Measurements from ENCODE around the gene OR2W1.

The OR2W1 gene, protein sequence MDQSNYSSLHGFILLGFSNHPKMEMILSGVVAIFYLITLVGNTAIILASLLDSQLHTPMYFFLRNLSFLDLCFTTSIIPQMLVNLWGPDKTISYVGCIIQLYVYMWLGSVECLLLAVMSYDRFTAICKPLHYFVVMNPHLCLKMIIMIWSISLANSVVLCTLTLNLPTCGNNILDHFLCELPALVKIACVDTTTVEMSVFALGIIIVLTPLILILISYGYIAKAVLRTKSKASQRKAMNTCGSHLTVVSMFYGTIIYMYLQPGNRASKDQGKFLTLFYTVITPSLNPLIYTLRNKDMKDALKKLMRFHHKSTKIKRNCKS

DNA sequence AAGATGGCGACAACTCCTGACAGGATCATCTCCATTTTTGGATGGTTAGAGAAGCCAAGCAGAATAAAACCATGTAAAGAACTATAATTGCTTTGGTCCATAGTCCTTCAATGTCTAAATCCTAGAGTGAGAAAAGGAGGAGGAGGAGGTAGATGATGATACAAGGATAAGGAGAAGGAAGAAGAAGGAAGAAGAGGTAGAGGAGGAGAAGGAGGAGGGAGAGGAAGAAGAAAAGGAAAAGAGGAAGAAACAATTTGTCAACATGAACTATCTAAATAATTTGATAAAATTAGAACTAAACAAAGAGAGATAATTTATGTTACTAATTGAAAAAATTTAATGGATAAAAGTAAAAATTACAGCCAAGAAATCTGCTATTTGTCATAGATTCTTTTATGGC lies at the start of gene OR2W1:
OR2W1 (minus strand) TSS at position 101 of the 400 bp plus-strand sequence; CDS start at position 101, 0 bp downstream.
- in situ Hi-C loops (cut with MboI; ENCODE audit: low sequenced_read_pairs): no loop called here

DNA sequence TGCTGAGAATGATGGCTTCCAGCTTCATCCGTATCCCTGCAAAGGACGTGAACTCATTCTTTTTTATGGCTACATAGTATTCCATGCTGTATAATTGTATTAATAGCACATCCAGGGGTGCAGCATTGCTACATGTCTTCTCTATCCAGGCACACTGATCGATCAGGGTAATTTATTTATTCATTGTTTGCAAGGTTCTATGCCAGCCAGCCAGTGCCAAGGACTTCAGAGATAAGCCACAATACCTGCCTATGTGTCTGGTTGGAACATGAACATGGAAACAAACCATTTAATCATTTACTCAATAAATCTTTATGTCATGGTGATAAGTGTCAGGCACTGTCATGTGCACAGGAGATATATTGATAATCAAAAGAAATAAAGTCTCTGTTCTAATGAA lies 48.0 kb upstream of the OR2W1 start:
- in situ Hi-C loops (cut with MboI; ENCODE audit: low sequenced_read_pairs): no loop called here

DNA sequence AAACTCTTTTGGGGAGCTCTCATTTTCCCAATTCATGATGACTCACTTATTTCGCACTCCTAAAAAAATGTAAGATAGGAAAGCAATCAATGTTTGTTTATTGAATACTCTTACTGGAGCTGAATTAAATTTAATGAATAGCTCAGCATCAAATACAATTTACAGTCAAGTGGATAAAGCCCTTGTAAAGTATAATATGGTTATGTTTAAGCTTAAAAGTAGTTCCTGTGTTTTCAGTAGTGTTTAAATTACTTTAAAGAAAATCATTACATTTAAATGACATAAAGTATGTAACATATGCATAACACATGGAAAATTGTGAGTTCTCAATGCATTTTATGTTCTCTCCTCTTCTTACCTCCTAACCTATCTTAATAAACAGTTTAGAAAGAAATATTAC lies 42.2 kb upstream of the OR2W1 start, which contains the start of gene OR2B3:
OR2B3 (minus strand) TSS at position 101 of the 400 bp plus-strand sequence; CDS start at position 36, 65 bp downstream.
- in situ Hi-C loops (cut with MboI; ENCODE audit: low sequenced_read_pairs): no loop called here

DNA sequence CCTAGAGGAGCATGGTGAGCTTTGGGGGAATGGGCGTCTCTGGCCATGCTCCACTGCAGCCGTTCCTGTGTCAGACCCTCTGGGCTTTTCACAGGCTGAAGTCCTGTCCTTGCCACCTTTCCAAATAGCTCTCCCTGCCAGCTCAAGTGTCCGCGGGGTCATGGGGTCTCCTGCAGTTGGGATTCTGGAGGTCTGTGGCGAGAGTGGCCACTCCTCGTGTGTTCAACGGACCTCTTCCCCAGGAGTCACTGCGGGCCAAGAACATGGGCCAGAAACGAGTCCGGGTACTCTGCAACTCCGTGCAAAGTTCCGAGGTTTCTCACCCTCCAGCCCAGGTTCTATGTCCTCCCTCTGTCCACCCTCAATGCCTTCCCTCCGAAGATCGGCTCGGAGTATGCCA lies 37.5 kb upstream of the OR2W1 start:
- in situ Hi-C loops (cut with MboI; ENCODE audit: low sequenced_read_pairs): no loop called here

DNA sequence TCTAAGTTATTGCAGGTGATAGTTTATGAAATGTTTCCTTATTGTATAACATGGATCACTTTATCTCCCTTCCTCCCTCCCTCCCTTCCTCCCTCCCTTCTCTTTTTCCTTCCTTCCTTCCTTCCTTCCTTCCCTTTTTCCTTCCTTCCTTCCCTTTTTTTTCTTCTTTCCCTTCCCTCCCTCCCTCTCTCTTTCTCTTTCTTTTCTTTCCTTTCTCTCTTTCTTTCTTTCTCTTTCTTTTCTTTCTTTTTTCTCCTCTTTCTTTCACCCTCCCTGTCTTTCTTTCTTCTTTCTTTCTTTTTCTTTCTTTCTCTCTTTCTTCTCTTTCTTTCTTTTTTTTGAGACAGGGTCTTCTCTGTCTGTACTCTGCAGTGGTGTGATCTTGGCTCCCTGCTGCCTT lies 36.3 kb upstream of the OR2W1 start:
- in situ Hi-C loops (cut with MboI; ENCODE audit: low sequenced_read_pairs): no loop called here

DNA sequence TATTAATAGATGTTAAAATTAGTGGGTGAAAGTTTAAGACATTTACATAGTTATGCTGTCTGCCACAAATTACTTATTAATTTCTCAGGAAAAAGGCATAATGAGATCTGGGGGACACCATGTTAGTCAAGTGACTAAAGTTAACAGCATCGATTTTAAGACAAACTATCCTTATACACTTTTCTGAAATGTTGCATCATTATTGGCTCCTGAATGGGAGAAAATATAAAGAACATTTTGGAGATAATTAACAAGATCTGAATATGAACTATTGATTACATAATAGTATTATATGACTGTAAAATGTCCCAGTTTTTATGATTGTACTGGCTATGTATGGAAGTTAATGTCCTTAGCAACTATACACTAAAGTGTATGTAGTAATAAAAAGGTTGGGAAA lies 34.2 kb upstream of the OR2W1 start:
- in situ Hi-C loops (cut with MboI; ENCODE audit: low sequenced_read_pairs): no loop called here

DNA sequence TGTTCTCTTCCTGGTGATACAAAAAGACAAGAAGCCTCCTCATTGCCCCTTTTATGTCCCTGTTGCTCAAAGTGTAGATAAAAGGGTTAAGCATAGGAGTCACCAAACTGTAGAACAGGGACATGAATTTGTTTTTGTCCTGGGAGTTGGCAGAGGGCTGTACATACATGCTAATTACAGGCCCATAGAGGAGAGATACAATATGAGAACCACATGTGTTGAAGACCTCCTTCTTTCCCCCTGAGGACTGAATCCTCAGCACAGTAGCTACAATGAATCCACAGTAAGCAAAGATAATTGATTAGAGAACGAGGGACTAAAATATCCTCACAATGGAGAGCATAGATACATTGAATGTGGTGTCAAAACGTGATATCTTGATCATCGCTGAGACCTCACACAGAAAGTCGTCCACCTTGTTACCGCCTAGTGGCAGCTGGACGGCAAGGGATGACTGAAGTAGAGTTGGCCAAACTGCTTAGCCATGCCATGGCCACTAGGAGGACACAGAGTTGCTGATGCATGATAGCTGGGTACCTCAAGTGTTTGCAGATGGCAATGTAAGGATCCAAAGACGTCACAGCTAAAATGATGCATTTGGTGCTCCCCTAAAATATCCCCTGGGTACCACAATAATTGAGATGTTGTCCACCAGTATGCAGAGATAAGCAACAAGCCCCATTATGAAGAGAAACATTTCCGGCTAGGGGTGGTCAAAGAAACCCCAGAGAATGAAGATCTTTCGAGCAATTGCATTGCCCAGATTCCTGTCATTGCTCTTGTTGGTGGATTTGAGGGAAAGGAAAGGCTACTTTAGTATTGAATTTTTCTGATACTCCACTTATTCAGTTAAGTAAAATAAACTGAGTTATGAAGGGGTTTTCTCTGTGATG lies 27.1 kb upstream of the OR2W1 start:
- in situ Hi-C loops (cut with MboI; ENCODE audit: low sequenced_read_pairs): no loop called here

DNA sequence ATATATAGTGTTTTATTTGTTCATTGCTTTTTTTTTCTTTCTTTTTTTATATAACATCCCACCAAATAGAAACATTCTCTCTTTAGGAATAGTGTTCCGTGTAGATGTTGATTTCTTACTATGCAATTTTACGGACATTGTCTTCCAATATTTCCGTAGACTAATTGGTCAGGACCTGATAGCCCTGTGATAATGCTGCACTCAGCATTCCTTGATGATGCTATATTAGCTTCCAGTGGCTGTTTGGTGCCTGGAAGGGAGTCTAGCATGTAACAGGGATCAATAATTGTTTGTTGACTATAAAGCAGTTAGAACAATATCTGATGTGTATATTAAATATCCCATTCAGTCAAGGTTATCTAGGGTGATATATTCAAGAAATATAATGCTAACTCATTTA lies 6.7 kb upstream of the OR2W1 start:
- in situ Hi-C loops (cut with MboI; ENCODE audit: low sequenced_read_pairs): no loop called here

DNA sequence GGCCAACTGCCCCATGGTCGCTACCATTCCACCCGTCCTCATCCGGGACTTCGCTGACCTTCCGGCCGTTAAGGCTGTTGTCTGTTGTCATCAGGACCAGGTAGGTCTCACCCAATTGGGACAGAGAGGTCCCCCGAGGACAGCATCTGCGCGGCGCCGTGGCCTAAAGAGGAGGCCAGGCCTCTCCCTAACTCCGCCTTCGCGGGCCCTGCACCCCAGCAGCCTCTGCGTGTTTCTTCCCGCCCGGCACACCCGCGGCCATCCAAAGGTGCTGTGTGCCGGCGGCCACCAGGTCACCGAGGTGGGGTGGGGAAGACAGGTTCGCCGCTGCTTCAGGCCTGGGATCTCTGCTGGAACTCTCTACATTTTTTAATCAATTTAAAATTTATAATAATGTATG lies 9.0 kb downstream of the OR2W1 start:
- in situ Hi-C loops (cut with MboI; ENCODE audit: low sequenced_read_pairs): no loop called here

DNA sequence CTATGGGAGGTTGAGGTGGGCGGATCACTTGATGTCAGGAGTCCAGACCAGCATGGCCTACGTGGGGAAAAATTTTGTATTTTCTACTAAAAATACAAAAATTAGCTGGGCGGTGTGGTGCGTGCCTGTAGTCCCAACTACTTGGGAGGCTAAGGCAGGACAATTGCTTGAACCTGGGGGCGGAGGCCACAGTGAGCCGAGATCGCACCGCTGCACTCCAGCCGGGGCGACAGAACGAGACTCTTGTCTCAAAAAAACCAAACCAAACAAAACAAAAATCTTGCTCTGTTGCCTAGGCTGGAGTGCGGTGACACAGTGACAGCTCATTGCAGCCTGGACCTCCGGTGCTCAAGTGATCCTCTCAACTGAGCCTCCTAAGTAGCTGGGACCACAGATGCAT lies 16.2 kb downstream of the OR2W1 start:
- in situ Hi-C loops (cut with MboI; ENCODE audit: low sequenced_read_pairs): no loop called here

DNA sequence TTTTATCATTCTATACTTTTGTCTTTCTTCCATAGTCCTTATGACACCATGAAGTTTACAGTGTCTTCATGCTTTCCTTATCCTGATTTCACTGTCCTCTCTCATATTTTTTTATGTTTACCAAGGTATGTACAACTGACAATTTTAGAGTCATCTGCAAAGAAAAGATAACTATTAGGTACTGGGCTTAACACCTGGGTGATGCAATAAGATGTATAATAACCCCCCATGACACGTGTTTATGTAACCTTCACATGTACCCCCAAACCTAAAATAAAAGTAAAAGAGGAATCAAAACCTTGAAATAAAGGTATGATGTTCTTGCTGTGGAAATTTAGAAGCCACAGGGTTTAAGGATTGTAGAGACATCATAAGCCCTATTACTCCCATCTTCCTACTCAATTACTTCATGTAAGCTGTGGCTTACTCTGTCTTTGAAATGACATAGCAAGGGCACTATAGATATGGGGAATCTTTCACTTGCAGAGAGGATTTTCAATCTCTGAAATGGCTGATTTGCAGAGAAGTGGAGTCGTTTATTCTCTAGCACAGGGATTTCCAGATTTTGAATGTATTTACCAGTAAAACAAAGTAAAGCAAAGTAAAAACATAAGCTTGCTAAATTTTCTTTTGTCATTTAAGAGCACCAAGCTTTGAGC lies 18.9 kb downstream of the OR2W1 start:
- in situ Hi-C loops (cut with MboI; ENCODE audit: low sequenced_read_pairs): no loop called here

DNA sequence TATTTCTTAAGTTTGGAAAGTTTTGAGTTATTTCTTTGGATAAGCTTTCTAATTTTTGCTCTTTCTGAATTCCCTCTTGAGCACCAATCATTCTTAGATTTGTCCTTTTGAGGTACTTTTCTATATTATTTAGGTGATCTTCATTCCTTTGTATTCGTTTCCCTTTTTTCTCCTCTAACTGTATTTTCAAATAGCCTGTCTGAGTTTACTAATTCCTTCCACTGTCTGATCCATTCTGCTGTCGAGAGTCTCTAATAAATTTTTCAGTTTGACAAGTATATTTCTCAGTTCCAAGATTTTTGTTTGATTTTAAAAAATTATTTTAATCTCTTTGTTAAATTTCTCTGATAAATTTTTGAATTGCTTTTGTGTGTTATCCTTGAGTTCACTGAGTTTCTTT lies 23.5 kb downstream of the OR2W1 start:
- in situ Hi-C loops (cut with MboI; ENCODE audit: low sequenced_read_pairs): loop anchor here (25.0 kb wide), 1 partner anchor 184 kb away; no protein-coding TSS in a partner anchor

DNA sequence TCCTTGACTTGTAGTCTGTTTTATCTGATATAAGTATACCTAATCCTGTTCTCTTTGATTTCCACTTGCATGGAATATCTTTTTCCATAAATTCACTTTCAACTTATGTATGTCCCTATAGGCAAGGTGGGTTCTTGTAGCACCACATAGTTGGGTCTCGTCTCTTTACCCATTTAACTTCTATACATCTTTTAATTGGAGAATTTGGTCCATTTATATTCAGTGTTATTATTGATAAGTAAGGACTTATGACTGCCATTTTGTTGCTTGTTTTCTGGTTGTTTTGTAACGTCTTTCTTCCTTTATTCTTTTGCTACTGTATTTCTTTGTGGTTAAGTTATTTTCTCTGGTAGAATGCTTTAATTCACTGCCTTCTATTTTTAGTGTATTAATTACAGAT lies 25.3 kb downstream of the OR2W1 start:
- in situ Hi-C loops (cut with MboI; ENCODE audit: low sequenced_read_pairs): loop anchor here (10.0 to 25.0 kb wide), 2 partner anchors 182 to 325 kb away; no protein-coding TSS in a partner anchor

DNA sequence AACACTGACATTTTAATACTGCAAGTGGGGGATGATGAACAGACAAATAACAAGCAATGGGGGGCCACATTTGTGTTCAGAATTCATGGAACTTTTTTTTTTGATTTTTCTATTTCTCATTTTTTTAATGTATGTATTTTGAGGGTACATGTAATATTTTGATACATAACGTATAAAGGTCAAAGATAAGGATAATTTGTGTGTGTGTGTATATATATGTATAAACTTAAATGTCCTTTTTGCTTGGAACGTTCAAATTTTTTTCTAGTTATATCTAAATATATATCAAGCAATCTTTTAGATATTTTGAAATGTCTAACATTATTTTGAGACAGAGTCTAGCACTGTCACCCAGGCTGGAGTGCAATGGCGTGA lies 27.6 kb downstream of the OR2W1 start:
- in situ Hi-C loops (cut with MboI; ENCODE audit: low sequenced_read_pairs): loop anchor here (10.0 to 25.0 kb wide), 2 partner anchors 180 to 323 kb away; no protein-coding TSS in a partner anchor

DNA sequence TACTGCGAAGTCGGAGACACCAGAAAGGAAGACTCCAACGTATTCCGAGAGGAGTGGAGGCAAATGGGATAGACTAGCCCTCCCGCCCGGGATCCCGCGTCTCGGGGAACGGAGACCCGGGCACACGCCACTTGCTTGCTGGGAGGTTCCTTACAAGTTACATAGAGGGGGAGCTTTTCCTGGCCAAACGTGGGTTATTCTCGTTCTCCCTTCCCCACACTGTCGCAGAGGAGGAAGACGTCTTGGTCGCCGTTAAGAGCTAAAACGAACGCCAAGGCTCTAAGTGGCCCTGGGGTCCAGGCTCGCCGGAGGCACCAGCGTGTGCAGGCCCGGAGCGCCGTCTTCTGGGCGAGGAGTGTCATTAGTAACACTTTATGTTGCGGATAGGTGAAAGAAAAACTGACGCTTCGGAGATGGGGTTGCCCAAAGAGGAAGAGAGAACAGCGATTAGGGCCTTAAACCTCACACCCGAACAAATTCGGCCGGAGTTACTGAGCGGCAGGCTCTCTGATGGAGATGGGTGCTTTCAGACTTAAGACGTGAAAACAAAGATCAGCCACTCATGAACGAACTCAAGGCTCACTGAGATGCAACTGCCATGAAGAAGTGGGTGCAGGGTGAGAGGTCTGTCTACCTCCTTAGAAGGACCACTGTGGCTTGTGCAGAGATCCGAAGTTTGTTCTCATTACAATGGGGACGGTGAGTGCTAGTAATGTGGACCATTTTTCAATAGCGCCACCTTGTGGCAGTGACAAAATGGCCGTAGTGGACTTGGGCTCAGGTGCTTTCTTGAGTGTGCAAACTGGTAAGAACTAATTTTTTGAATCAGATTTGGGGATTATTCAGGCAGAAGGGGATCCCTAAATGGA lies 28.2 kb downstream of the OR2W1 start:
- in situ Hi-C loops (cut with MboI; ENCODE audit: low sequenced_read_pairs): loop anchor here (10.0 to 25.0 kb wide), 2 partner anchors 179 to 322 kb away; no protein-coding TSS in a partner anchor

DNA sequence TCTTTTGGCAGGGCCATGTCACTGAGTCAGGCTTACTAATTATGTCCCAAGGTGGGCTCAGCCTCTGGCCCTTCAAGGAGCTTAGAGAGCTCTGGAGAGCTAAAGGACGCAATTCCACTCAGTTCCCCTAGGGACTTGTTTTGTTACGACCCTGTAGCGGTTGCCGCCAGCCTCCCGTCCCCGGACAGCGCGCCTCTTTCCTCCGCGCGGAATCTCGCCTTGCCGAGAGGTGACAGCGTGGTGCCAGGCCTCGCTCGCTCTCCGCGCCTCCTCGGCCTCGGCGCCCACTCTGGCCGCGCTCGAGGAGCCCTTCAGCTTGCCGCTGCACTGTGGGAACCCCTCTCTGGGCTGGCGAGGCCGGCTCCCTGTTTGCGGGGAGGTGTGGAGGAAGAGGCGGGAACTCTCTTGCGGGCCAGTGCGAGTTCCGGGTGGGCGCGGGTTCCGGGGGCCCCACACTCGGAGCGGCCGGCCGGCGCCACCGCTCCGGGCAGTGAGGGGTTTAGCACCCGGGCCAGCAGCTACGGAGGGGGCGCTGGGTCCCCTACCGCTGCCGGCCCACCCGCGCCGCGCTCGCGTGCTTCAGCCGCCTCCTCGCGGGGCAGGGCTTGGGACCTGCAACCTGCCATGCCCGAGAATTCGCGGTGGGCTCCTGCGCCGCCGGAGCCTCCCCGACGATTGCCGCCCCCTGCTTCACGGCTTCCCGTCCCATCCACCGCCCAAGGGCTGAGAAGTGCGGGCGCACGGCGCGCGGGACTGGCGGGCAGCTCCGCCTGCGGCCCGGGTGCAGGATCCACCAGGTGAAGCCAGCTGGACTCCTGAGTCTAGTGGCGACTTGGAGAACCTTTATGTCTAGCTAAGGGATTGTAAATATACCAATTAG lies 30.0 kb downstream of the OR2W1 start:
- in situ Hi-C loops (cut with MboI; ENCODE audit: low sequenced_read_pairs): loop anchor here (10.0 to 25.0 kb wide), 2 partner anchors 178 to 320 kb away; no protein-coding TSS in a partner anchor

DNA sequence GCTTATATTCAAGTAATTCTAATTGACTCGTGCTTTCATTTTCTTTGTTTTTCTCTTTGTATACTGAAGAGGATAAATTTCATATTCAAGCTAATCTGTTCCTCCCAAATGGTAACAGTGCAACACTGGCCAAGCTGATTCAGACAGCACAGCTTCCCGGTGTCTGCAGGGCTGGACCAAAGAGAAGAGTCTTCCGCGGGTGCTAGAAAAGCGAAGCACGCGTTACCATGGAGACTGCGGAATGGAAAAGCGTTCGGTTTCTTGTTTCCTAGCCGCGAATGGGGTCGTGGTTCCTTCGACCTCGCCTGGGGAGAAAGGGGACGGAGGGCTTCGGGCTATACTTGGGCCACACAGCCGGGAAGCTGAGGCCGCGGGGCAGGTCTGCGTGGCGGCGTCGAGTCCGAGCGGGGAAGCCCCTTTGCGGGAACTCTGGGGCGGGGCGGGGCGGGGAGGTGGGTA lies 33.7 kb downstream of the OR2W1 start:
- in situ Hi-C loops (cut with MboI; ENCODE audit: low sequenced_read_pairs): loop anchor here (10.0 to 25.0 kb wide), 2 partner anchors 174 to 317 kb away; no protein-coding TSS in a partner anchor

DNA sequence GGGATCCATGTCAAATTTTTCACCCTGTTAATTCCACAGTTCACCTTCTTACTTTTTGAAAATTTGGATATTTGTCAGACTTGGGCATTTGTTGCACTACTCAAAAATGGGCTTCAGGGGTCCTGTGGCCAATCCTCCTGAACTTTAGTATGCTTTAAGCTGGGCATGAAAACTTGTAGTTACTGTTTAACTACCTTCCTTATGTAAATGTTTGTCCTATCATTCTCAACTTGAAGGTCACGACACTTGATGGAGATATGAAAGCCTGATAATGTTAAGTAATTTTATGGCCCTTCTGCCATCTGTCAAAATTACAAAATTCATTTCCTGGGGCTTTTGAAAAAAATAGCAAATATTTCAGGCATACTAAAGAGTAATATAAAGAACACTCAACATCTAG lies 35.6 kb downstream of the OR2W1 start:
- in situ Hi-C loops (cut with MboI; ENCODE audit: low sequenced_read_pairs): loop anchor here (25.0 kb wide), 1 partner anchor 172 kb away; no protein-coding TSS in a partner anchor

DNA sequence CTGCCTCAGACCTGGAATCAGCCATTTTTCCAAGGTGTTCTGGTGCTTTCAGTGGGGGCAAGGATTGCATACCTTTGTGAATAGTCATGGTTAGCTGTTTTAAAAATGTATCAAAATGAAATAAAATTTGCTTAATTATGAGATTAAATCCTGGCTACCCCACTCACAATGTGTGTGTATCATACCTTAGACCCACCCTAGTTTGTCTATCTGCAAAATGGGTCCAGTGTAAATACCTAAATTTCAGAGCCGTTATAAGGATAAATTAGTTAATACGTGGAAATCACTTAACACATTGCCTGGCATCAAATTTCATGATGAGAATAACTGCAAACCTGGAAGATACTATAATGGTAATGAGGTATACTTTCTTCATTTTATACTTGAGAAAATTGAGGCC lies 36.9 kb downstream of the OR2W1 start:
- in situ Hi-C loops (cut with MboI; ENCODE audit: low sequenced_read_pairs): loop anchor here (25.0 kb wide), 1 partner anchor 171 kb away; no protein-coding TSS in a partner anchor

Data from HL-60/S4 treated with retinoic acid at 250 ng/mL for 4 days and 3 days (cell line).